ENCODE measurements around the gene MARCKSL1.
"Not testable (repeated sequence)": the region's sequence is repeated elsewhere in the genome, so short reads cannot be mapped to it uniquely, and the experiment has no call there.

Gene MARCKSL1

DNA sequence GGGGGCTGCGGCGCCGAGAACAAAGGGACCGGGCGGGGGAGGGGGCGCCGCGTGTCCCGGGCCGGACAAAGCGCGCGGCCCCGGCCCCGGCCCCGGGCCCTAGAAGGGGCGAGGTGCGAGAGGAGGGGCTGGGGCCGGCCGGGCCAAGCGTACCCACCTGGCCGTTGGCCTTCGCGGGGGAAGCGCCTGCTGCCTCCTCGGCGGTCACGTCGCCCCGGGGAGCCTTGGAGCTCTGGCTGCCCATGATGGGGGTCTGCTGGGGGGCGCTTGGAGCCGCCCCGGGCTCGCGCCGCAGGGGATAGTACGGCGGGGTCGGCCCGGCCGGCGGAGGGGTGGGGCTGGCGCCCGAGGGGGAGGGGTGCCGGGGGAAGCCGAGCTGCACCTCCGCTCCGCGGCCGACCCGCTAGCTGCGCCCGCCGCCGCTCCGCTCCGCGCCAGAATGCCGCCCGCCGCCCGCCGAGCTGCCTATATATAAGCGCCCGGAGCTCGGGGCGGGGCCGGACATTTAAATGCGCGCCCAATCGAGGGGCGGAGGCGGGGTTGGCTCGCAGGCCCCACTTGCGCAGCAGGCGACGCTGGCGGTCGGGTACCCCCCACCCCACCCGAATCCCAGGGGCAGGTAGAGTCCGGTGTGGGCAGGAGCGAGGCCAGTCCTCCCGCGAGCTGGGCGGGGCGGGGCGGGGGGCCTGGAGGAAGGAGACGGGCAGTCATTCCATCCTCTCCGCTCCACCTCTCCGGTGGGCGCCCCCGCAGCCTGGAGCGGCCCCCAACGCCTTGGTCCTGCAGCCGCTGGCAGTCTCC lies at the start of gene MARCKSL1:
MARCKSL1 (minus strand) TSS at position 444 of the 801 bp plus-strand sequence; CDS start at position 244, 200 bp downstream.
- FAIRE-seq = no peak

DNA sequence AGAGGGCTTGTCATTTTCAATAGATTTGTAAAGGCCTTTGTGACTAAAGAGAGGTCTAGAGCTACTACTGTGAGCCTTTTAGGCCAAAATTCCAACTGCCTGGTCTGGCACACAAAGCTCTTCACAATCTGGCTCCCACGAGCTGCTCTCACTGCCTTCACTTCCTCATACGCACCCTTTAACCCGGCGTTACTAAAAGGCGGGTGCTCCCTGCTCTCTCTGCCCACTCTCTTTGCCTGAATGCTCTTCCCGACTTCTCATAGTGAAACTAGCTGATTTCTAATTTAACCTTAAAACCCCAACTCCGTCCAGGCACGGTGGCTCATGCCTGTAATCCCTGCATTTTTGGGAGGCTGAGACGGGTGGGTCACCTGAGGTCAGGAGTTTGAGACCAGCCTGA lies 44.0 kb upstream of the MARCKSL1 start:
- no peak for FAIRE-seq

GRCh38 chr1:32377541-32378220 lies 41.6 kb upstream of the MARCKSL1 start:
- FAIRE-seq = no peak

DNA sequence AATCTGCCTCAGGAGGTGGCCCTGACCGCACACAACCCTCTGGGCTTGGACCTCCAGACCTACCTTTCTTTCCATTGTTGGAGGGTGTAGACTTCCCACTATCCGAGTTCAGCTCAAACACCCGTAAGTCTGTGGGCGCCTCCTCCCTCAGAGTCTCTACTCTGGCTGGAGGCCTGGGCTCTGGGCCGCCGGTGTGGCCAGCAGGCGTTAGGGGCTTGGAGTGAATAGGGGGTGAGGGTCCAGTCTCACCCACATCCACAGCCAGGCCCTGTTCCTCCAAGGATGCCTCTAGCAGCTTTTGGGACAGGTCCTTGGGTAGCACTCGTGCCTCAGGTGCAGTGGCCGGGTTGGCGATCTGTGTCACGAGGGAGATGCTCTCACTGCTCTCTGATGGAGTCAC lies 40.2 kb upstream of the MARCKSL1 start:
- FAIRE-seq = no peak

GRCh38 chr1:32373996-32374592 lies 38.1 kb upstream of the MARCKSL1 start:
- no peak for FAIRE-seq

- FAIRE-seq = no peak
Measured at GRCh38 chr1:32372149-32372756, 36.2 kb upstream of the MARCKSL1 start.

- no peak for FAIRE-seq
Measured at GRCh38 chr1:32367912-32368635, 32.0 kb upstream of the MARCKSL1 start.

DNA sequence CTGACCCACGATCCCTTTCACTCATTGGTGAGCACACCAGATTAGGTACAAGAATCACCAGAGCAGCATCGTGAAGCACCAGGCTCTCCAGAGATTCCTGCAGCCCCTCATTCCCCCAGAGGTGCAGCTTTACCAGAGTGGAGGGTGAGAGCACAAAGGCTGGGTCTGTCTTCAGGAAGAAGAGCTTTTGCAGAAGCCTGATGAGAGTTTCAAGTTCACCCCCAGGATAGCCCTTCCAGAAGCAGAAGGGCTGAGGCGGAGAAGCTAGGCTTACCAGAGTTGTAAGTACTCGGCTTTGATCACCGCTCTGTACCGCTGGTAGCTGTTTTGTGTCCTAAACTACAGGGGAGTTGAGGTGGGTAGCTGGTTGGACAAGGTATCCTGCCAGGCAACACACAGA lies 29.4 kb upstream of the MARCKSL1 start:
- no peak for FAIRE-seq

DNA sequence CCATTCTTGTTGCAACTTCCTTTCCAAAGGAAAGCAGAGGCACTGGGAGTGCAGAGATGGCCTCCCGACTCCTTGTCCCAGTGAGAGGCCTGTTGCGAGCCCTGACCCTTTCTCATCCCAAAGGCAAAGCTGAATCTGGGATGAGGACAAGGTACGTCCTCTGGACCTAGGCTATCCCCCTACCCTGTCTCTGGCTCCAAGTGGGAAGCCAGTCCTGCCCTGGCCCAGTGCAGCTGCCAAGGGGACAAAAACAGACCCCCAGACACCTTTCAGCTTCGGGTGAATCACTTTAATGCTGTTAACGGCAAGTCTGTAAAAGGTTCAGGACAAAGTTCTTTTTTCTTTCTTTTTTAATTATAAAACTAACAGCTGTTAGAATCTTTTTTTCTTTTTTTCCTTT lies 28.8 kb upstream of the MARCKSL1 start:
- FAIRE-seq = no peak

DNA sequence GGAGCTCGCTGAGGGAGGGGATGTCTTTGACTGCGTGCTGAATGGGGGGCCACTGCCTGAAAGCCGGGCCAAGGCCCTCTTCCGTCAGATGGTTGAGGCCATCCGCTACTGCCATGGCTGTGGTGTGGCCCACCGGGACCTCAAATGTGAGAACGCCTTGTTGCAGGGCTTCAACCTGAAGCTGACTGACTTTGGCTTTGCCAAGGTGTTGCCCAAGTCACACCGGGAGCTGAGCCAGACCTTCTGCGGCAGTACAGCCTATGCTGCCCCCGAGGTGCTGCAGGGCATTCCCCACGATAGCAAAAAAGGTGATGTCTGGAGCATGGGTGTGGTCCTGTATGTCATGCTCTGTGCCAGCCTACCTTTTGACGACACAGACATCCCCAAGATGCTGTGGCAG lies 27.7 kb upstream of the MARCKSL1 start:
- no peak for FAIRE-seq

GRCh38 chr1:32362474-32363313 lies 26.7 kb upstream of the MARCKSL1 start, which contains the start of the genes FAM229A and TSSK3:
TSS of gene FAM229A (minus strand) at chr1:32362485. CDS start at chr1:32362091, 394 bp downstream.
TSS of gene TSSK3 (plus strand) at chr1:32362539. CDS start at chr1:32362702, 163 bp downstream.
- FAIRE-seq = no peak

- FAIRE-seq = no peak
Measured at GRCh38 chr1:32361674-32362473, 25.8 kb upstream of the MARCKSL1 start.

DNA sequence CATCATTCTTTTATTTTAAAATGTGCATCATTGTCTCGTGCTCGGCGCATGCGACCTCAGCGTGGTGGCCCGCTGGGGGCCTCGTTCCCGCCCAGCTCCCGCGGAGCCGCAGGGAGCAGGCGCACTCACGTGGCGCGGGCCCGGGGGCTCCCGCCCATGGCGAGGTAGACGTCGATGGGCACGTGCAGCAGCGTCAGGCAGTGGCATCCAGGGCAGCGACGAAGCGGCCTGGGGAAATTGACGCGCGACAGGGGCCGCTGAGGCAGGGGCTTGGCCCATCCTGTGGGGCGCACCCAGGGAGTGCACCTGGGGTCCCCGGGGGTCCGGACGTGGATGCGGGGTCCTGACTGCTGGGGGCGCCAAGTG lies 25.3 kb upstream of the MARCKSL1 start:
- no peak for FAIRE-seq

DNA sequence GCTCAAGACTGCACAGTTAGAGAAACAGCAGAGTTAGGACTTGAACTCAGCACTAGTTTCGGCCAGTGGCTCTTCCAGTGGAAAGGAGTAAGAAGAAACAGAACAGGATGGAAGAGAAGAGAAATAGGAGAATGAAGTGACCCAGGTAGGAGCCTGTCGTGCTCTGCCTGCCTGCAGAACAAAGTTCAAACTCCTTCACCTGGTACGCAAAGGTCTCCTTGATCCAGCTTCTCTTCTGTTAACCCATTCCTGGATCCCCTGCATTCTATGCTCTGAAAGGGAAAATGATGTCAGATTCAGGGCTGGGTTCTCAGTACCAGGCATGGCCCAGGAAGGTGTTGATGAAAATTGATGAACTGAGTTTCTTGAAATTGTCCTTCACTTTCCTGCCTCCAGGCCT lies 22.4 kb upstream of the MARCKSL1 start:
- no peak for FAIRE-seq

- no peak for FAIRE-seq
Measured at GRCh38 chr1:32357614-32358013, 21.6 kb upstream of the MARCKSL1 start.

GRCh38 chr1:32356478-32356877 lies 20.4 kb upstream of the MARCKSL1 start:
- FAIRE-seq = no peak

GRCh38 chr1:32355778-32356177 lies 19.7 kb upstream of the MARCKSL1 start:
- FAIRE-seq = not testable (repeated sequence)

DNA sequence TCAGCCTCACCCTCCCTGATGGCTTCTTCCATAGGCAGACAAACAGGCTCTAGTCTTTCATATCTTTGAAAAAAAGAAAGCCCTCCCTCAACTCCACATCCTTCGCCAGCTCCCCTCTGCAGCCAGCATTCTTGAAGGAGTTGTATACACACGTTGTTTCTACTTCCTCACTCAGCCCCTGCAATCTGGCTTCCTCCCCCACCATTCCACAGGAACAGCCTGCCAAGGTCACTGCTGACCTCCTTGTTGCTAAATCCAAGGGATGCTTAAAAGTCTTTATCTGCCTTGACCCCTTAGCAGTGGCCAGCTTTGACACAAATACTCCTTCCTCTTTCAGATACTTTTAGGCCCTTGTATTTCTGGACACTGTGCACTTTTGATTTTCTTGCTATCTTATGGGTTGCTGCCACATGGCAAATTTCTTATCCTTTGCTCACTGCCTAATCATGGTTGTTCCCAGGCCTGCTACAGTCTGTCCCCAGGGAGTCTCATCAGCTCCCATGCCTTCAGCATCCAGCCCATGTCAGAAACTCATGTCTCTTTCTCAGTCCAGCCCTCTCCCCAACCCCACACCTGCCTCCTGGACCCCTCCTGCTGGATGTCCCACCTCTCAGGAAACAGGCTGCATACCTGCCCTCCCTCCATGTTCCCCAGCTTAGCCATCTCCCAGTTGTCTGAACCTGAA lies 18.0 kb upstream of the MARCKSL1 start:
- no peak for FAIRE-seq

- FAIRE-seq = no peak
Measured at GRCh38 chr1:32353431-32353830, 17.4 kb upstream of the MARCKSL1 start.

- FAIRE-seq = no peak
Measured at GRCh38 chr1:32352831-32353383, 16.9 kb upstream of the MARCKSL1 start.

Data from islet of Langerhans (tissue), 1 donor.